ENCODE data around the gene AMELY.
"Not testable (repeated sequence)": the region's sequence is repeated elsewhere in the genome, so short reads cannot be mapped to it uniquely, and the experiment has no call there.

Gene AMELY

GRCh38 chrY:6921061-6921460 lies 9.5 kb upstream of the AMELY start:
- Histone ChIP-seq H3K36me3 (ENCODE audit: insufficient read depth, low read length) (no peaks in the 10 kb centered on the region), H3K27ac (no peak overlapping the region), H3K9ac (ENCODE audit: insufficient read length) (no peak overlapping the region), H3K9me3 (ENCODE audit: low read depth, low read length) (no peaks in the 10 kb centered on the region), H3K4me3 (no peak overlapping the region)
- no peak for DNase-seq (ENCODE audit: low read depth, low spot score)
- TF ChIP-seq EZH2 (IDR thresholded peaks at IDR 0.05) (no peak), FOXP2 (optimal IDR thresholded peaks at IDR 0.05; ENCODE audit: control extremely low read depth, extremely low read length, insufficient read depth) (no peak), POLR2AphosphoS5 (IDR thresholded peaks at IDR 0.05; ENCODE audit: borderline replicate concordance, low read depth, low read length) (no peak)

- Histone ChIP-seq H3K27ac (no peak overlapping the region), H3K4me3 (no peak overlapping the region), H3K36me3 (ENCODE audit: insufficient read depth, low read length) (no peaks in the 10 kb centered on the region), H3K9ac (ENCODE audit: insufficient read length) (no peak overlapping the region), H3K9me3 (ENCODE audit: low read depth, low read length) (no peaks in the 10 kb centered on the region)
- no peak for DNase-seq (ENCODE audit: low read depth, low spot score)
- no peak for TF ChIP-seq FOXP2 (optimal IDR thresholded peaks at IDR 0.05; ENCODE audit: control extremely low read depth, extremely low read length, insufficient read depth)
- no peak for TF ChIP-seq EZH2 (IDR thresholded peaks at IDR 0.05)
- no peak for TF ChIP-seq POLR2AphosphoS5 (IDR thresholded peaks at IDR 0.05; ENCODE audit: borderline replicate concordance, low read depth, low read length)
Measured at GRCh38 chrY:6913362-6913761, 1.8 kb upstream of the AMELY start.

GRCh38 chrY:6910372-6911252 lies 940 bp downstream of the AMELY start, which contains the start of gene TBL1Y:
Gene TBL1Y, plus strand, starts transcription at chrY:6910697. Its CDS starts 114,388 bp downstream, at chrY:7025085.
- no peak for DNase-seq (ENCODE audit: low read depth, low spot score)
- Histone ChIP-seq H3K4me3 (no peak within 1 kb of the TSS), H3K9ac (ENCODE audit: insufficient read length) (no peak within 1 kb of the TSS), H3K27ac (no peak within 1 kb of the TSS), H3K9me3 (ENCODE audit: low read depth, low read length) (no peaks in the 10 kb centered on the region), H3K36me3 (ENCODE audit: insufficient read depth, low read length) (no peaks in the 10 kb centered on the region)
- no peak for TF ChIP-seq EZH2 (IDR thresholded peaks at IDR 0.05)
- TF ChIP-seq POLR2AphosphoS5 (IDR thresholded peaks at IDR 0.05; ENCODE audit: borderline replicate concordance, low read depth, low read length) = no peak
- TF ChIP-seq FOXP2 (optimal IDR thresholded peaks at IDR 0.05; ENCODE audit: control extremely low read depth, extremely low read length, insufficient read depth) = no peak

- Histone ChIP-seq H3K36me3 (ENCODE audit: insufficient read depth, low read length) (no peaks in the 10 kb centered on the region), H3K9ac (ENCODE audit: insufficient read length) (no peak overlapping the region), H3K4me3 (no peak overlapping the region), H3K9me3 (ENCODE audit: low read depth, low read length) (no peaks in the 10 kb centered on the region), H3K27ac (no peak overlapping the region)
- no peak for DNase-seq (ENCODE audit: low read depth, low spot score)
- no peak for TF ChIP-seq EZH2 (IDR thresholded peaks at IDR 0.05)
- no peak for TF ChIP-seq FOXP2 (optimal IDR thresholded peaks at IDR 0.05; ENCODE audit: control extremely low read depth, extremely low read length, insufficient read depth)
- no peak for TF ChIP-seq POLR2AphosphoS5 (IDR thresholded peaks at IDR 0.05; ENCODE audit: borderline replicate concordance, low read depth, low read length)
Measured at GRCh38 chrY:6909856-6910255, 1.7 kb downstream of the AMELY start.

GRCh38 chrY:6909118-6909521 lies 2.4 kb downstream of the AMELY start:
- TF ChIP-seq POLR2AphosphoS5 (IDR thresholded peaks at IDR 0.05; ENCODE audit: borderline replicate concordance, low read depth, low read length) = no peak
- TF ChIP-seq EZH2 (IDR thresholded peaks at IDR 0.05) = no peak
- TF ChIP-seq FOXP2 (optimal IDR thresholded peaks at IDR 0.05; ENCODE audit: control extremely low read depth, extremely low read length, insufficient read depth) = no peak
- no peak for DNase-seq (ENCODE audit: low read depth, low spot score)
- no peaks in the 10 kb centered on the region for H3K36me3 ChIP-seq (ENCODE audit: insufficient read depth, low read length)
- H3K27ac ChIP-seq = no peak overlapping the region
- H3K9ac ChIP-seq (ENCODE audit: insufficient read length) = no peak overlapping the region
- H3K4me3 ChIP-seq = no peak overlapping the region
- H3K9me3 ChIP-seq (ENCODE audit: low read depth, low read length) = no peaks in the 10 kb centered on the region

- not testable (repeated sequence) for H3K36me3 ChIP-seq (ENCODE audit: insufficient read depth, low read length); H3K27ac ChIP-seq; DNase-seq (ENCODE audit: low read depth, low spot score); H3K4me3 ChIP-seq; H3K9ac ChIP-seq (ENCODE audit: insufficient read length); H3K9me3 ChIP-seq (ENCODE audit: low read depth, low read length)
Measured at GRCh38 chrY:6908021-6908420, 3.5 kb downstream of the AMELY start.

GRCh38 chrY:6907591-6907990 lies 4.0 kb downstream of the AMELY start:
- H3K9ac ChIP-seq (ENCODE audit: insufficient read length) = no peak overlapping the region
- no peak overlapping the region for H3K27ac ChIP-seq
- no peak overlapping the region for H3K4me3 ChIP-seq
- DNase-seq (ENCODE audit: low read depth, low spot score) = no peak
- TF ChIP-seq FOXP2 (optimal IDR thresholded peaks at IDR 0.05; ENCODE audit: control extremely low read depth, extremely low read length, insufficient read depth) (no peak), EZH2 (IDR thresholded peaks at IDR 0.05) (no peak)
- no peaks in the 10 kb centered on the region for H3K36me3 ChIP-seq (ENCODE audit: insufficient read depth, low read length)
- no peaks in the 10 kb centered on the region for H3K9me3 ChIP-seq (ENCODE audit: low read depth, low read length)

GRCh38 chrY:6902116-6902515 lies 9.4 kb downstream of the AMELY start:
- H3K9me3 ChIP-seq (ENCODE audit: low read depth, low read length); H3K27ac ChIP-seq; H3K9ac ChIP-seq (ENCODE audit: insufficient read length); H3K4me3 ChIP-seq; H3K36me3 ChIP-seq (ENCODE audit: insufficient read depth, low read length); DNase-seq (ENCODE audit: low read depth, low spot score): not testable (repeated sequence)

GRCh38 chrY:6895236-6895635 lies 16.3 kb downstream of the AMELY start:
- no peak for DNase-seq (ENCODE audit: low read depth, low spot score)
- no peak overlapping the region for H3K27ac ChIP-seq
- H3K4me3 ChIP-seq = no peak overlapping the region
- no peak for TF ChIP-seq EZH2 (IDR thresholded peaks at IDR 0.05)
- no peak for TF ChIP-seq FOXP2 (optimal IDR thresholded peaks at IDR 0.05; ENCODE audit: control extremely low read depth, extremely low read length, insufficient read depth)
- no peak for TF ChIP-seq POLR2AphosphoS5 (IDR thresholded peaks at IDR 0.05; ENCODE audit: borderline replicate concordance, low read depth, low read length)
- H3K9ac ChIP-seq (ENCODE audit: insufficient read length) = no peak overlapping the region
- no peaks in the 10 kb centered on the region for H3K36me3 ChIP-seq (ENCODE audit: insufficient read depth, low read length)
- no peaks in the 10 kb centered on the region for H3K9me3 ChIP-seq (ENCODE audit: low read depth, low read length)

Data from SK-N-MC (cell line).